Heart right ventricle (tissue), 16 donors: Measurements from ENCODE around the gene MS4A2. TPM values are rescaled to one million over a fixed set of nuclear protein-coding genes. Genes with fewer than 3 reads are reported as not detected.

Experiments
- ATAC-seq, 8 donors: fragments of 200-7000 bp; cut with Tn5 transposase; one replicate each; pipeline ENCODE4 v1.9.1; 2020; ENCODE audit warnings: mild to moderate bottlenecking in 8 of 8, moderate library complexity in 8 of 8, moderate number of reproducible peaks in 1 of 8
- DNase-seq, 2 donors: peaks; one replicate each; pipeline ENCODE4 v3.0.0-alpha.2; 2020
- H3K27ac ChIP-seq, 10 donors: fragments of 200-600 bp; sonication (generic) in 2 of 10; one replicate each; pipeline versions ENCODE4 v1.5.0 to v1.8.0; 2020 to 2022; ENCODE audit warnings: mild to moderate bottlenecking in 3 of 10
- H3K27me3 ChIP-seq, 7 donors: fragments of 200-600 bp; one replicate each; pipeline ENCODE4 v1.8.0; 2021 to 2022; ENCODE audit warnings: mild to moderate bottlenecking in 2 of 7
- H3K36me3 ChIP-seq, 9 donors: fragments of 200-600 bp; sonication (generic) in 1 of 9; one replicate each; pipeline versions ENCODE4 v1.5.0 to v1.8.0; 2020 to 2022; ENCODE audit warnings: mild to moderate bottlenecking in 2 of 9
- H3K4me1 ChIP-seq, 9 donors: fragments of 200-600 bp; sonication (generic) in 1 of 9; one replicate each; pipeline versions ENCODE4 v1.5.0 to v1.8.0; 2020 to 2022; ENCODE audit warnings: mild to moderate bottlenecking in 4 of 9
- H3K4me3 ChIP-seq, 10 donors: fragments of 200-600 bp; sonication (generic) in 2 of 10; one replicate each; pipeline versions ENCODE4 v1.5.0 to v1.8.0; 2020 to 2022; ENCODE audit warnings: mild to moderate bottlenecking in 7 of 10, moderate library complexity in 2 of 10
- H3K9me3 ChIP-seq, 11 donors: fragments of 200-600 bp in 10 of 11; sonication (generic) in 2 of 11; one replicate each; pipeline versions ENCODE4 v1.5.0 to v1.8.0; 2013 to 2022; ENCODE audit warnings: mild to moderate bottlenecking in 2 of 11, control low read depth in 1 of 11, moderate library complexity in 1 of 11
- WGBS, 2 donors: extraction: QIAGEN DNeasy Blood & Tissue Kit; methylation state at CpG; one replicate each; pipeline ENCODE4 v1.1.7; 2013; ENCODE audit warnings: inconsistent platforms in 1 of 2; 5-methylcytosine and 5-hydroxymethylcytosine counted together
- intact Hi-C, 10 donors: fragments of 100-400 bp; cut with DNase I; formaldehyde crosslinking; loops; one replicate each; pipeline versions ENCODE4 v1.11.1 to v1.14.2; 2022
- polyA plus RNA-seq, 2 donors: library from polyadenylated mRNA; stranded (reverse); fragments of 200-250 nt; gene quantifications; one replicate each; pipeline ENCODE4 v1.2.3, GENCODE V29; 2013
- total RNA-seq, 10 donors: library from RNA; stranded (reverse); fragmentation: NEBNext Ultra II Directional in 3 of 10; extraction: Animal tissue kit (Norgen Biotek cat#: 25700) in 3 of 10; gene quantifications; one replicate each; pipeline versions ENCODE4 v1.2.1 to v1.2.4, GENCODE V29; 2021 to 2023
- TF ChIP-seq, protein P1 (sequence below), 9 donors: fragments of 200-600 bp; sonication (generic) in 2 of 9; IDR thresholded peaks; one replicate each; pipeline versions ENCODE4 v1.5.0 to v1.8.0; 2021 to 2022; ENCODE audit warnings: antibody characterized with exemption in 9 of 9, mild to moderate bottlenecking in 5 of 9, moderate library complexity in 1 of 9
- donor health status: Arrhythmogenic right ventricular cardiomyopathy.
- donor health status: ischemic (EF 13 %, LVEDD 7.1; RV severe dilation, severe dysfunction).
- donor health status: healthy with polysubstance abuse.
- donor health status: DM: no; HTN: yes; CAD: no.
- donor health status: DM: no; HTN: no; CAD: no.
- donor health status: ischemic (EF 25% LVEDD 6.9; RV normal size, moderate dysfunction).
- donor health status: ischemic (EF 25% LVEDD 5.7; RV mildly dilated, moderate dysfunction).
- donor health status: healthy.
- donor health status: DM: yes; HTN: yes; CAD: no.
- donor health status: Ischemic cardiomyopathy.
- donor health status: ischemic (EF 35%, LVEDD 5.7; RV mildly dilated, moderate dysfunction).
- donor health status: nonischemic (EF 11% LVEDD 7.7; RV severe dilation, severe dysfunction).
- donor health status: DM: yes; HTN: yes; CAD: no.
- donor health status: PGD.
- donor health status: ischemic (EF 29% LVEDD 5.4; RV normal size, mild dysfunction).
- donor health status: nonischemic (EF 23%, LVEDD 6.1; RV moderate dilation, normal function).

Gene MS4A2
- total and polyA plus RNA-seq, 12 donors: 0.06 to 0.79 (median 0.43) TPM; not detected in 4

- Histone ChIP-seq H3K27me3 (no peaks in the 10 kb centered on the region), H3K27ac (no peak overlapping the region), H3K4me3 (no peak overlapping the region), H3K36me3 (no peaks in the 10 kb centered on the region), H3K4me1 (peaks cover 0 to 12% (median 0%) of the 10 kb centered on the region in 9 donors), H3K9me3 (peaks cover 0 to 5% (median 0%) of the 10 kb centered on the region in 11 donors)
- 82% methylated on average over 3 of the region's 3 CpGs for WGBS, 2 donors
- DNase-seq: no peak
- intact Hi-C loops: no loop called here
- ATAC-seq: no peak
- TF ChIP-seq, protein P1, sequence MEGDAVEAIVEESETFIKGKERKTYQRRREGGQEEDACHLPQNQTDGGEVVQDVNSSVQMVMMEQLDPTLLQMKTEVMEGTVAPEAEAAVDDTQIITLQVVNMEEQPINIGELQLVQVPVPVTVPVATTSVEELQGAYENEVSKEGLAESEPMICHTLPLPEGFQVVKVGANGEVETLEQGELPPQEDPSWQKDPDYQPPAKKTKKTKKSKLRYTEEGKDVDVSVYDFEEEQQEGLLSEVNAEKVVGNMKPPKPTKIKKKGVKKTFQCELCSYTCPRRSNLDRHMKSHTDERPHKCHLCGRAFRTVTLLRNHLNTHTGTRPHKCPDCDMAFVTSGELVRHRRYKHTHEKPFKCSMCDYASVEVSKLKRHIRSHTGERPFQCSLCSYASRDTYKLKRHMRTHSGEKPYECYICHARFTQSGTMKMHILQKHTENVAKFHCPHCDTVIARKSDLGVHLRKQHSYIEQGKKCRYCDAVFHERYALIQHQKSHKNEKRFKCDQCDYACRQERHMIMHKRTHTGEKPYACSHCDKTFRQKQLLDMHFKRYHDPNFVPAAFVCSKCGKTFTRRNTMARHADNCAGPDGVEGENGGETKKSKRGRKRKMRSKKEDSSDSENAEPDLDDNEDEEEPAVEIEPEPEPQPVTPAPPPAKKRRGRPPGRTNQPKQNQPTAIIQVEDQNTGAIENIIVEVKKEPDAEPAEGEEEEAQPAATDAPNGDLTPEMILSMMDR (IDR thresholded peaks at IDR 0.05): no peak
Observed at GRCh38 chr11:60059052-60059451, 29.4 kb upstream of the MS4A2 start.

GRCh38 chr11:60059521-60060240 is 28.8 kb upstream of the MS4A2 start:
- intact Hi-C loops: no loop called here
- 94 to 96% methylated on average over 4 of the region's 4 CpGs for WGBS, 2 donors
- no peak for ATAC-seq
- H3K27me3 ChIP-seq: no peaks in the 10 kb centered on the region
- DNase-seq: no peak
- no peaks in the 10 kb centered on the region for H3K36me3 ChIP-seq
- TF ChIP-seq, protein P1 (IDR thresholded peaks at IDR 0.05): no peak
- peaks cover 0 to 5% (median 0%) of the 10 kb centered on the region in 11 donors for H3K9me3 ChIP-seq
- peaks cover 0 to 12% (median 0%) of the 10 kb centered on the region in 9 donors for H3K4me1 ChIP-seq
- no peak overlapping the region for H3K4me3 ChIP-seq
- H3K27ac ChIP-seq: no peak overlapping the region

- peaks cover 0 to 5% (median 0%) of the 10 kb centered on the region in 11 donors for H3K9me3 ChIP-seq
- TF ChIP-seq, protein P1 (IDR thresholded peaks at IDR 0.05): no peak
- no peak overlapping the region for H3K4me3 ChIP-seq
- ATAC-seq: no peak
- intact Hi-C loops: no loop called here
- WGBS, 2 donors: 74 to 75% methylated on average over 1 of the region's 1 CpG
- peaks cover 0 to 4% (median 0%) of the 10 kb centered on the region in 7 donors for H3K27me3 ChIP-seq
- DNase-seq: no peak
- no peaks in the 10 kb centered on the region for H3K36me3 ChIP-seq
- peaks cover 0 to 2% (median 0%) of the 10 kb centered on the region in 9 donors for H3K4me1 ChIP-seq
- H3K27ac ChIP-seq: no peak overlapping the region
Observed at GRCh38 chr11:60064111-60064510, 24.4 kb upstream of the MS4A2 start.

DNA sequence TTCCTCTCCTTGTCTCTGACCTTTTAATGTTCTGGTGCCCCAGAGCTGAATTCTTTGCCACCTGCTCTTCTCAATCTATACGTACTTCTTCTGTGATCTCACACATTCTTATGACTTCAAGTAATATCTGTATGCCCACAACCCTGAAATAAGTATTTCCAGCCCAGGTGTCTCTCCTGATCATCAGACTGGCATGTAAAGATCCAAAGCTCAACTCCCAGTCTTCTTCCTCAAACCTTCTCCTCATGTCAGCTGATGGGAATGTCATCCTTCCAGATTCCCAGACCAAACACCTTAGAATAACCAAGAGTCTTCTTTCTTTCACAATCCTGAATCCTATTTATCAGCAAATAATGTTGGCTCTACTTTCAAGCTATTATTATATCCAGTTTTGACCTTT is 22.7 kb upstream of the MS4A2 start:
- no peak for DNase-seq
- ATAC-seq: no peak
- 79 to 80% methylated on average over 1 of the region's 1 CpG for WGBS, 2 donors
- H3K9me3 ChIP-seq: no peaks in the 10 kb centered on the region
- H3K4me1 ChIP-seq: peaks cover 0 to 2% (median 0%) of the 10 kb centered on the region in 9 donors
- peaks cover 0 to 4% (median 0%) of the 10 kb centered on the region in 7 donors for H3K27me3 ChIP-seq
- TF ChIP-seq, protein P1 (IDR thresholded peaks at IDR 0.05): no peak
- no peaks in the 10 kb centered on the region for H3K36me3 ChIP-seq
- no peak overlapping the region for H3K4me3 ChIP-seq
- no peak overlapping the region for H3K27ac ChIP-seq
- intact Hi-C loops: no loop called here
